Lung (tissue), 12 donors: ENCODE results near the gene BCAS3. TPM values are rescaled to one million over a fixed set of nuclear protein-coding genes. Genes with fewer than 3 reads are reported as not detected.

Experiments used
- ATAC-seq: fragments of 200-7000 bp; cut with Tn5 transposase; one replicate; pipeline ENCODE4 v1.9.1; 2020; ENCODE audit warnings: moderate number of reproducible peaks; ENCODE audit not compliant: insufficient read depth, low FRiP score
- DNase-seq, 3 donors: peaks; one replicate each; pipeline ENCODE4 v3.0.0-alpha.2; 2013 to 2017
- H3K27ac ChIP-seq, 2 donors: one replicate each; pipeline ENCODE4 v1.5.1; 2013; ENCODE audit warnings: mild to moderate bottlenecking in 2 of 2, moderate library complexity in 2 of 2, control low read depth in 1 of 2, inconsistent platforms in 1 of 2, low read depth in 1 of 2, low read length in 1 of 2
- H3K27me3 ChIP-seq, 3 donors: one replicate each; pipeline ENCODE4 v1.5.1; 2013; ENCODE audit warnings: low read length in 2 of 3; ENCODE audit not compliant: control insufficient read depth in 3 of 3, insufficient read depth in 3 of 3
- H3K36me3 ChIP-seq, 4 donors: one replicate each; pipeline ENCODE4 v1.5.1; 2013; ENCODE audit warnings: low read length in 4 of 4, mild to moderate bottlenecking in 1 of 4, moderate library complexity in 1 of 4; ENCODE audit not compliant: control insufficient read depth in 4 of 4, insufficient read depth in 4 of 4
- H3K4me1 ChIP-seq, 5 donors: one replicate each; pipeline ENCODE4 v1.5.1; 2013; ENCODE audit warnings: low read length in 5 of 5, mild to moderate bottlenecking in 2 of 5, moderate library complexity in 1 of 5; ENCODE audit not compliant: control insufficient read depth in 5 of 5, insufficient read depth in 5 of 5
- H3K4me3 ChIP-seq: one replicate; pipeline ENCODE4 v1.5.1; 2013; ENCODE audit warnings: mild to moderate bottlenecking, control low read depth, moderate library complexity
- H3K9ac ChIP-seq, 2 donors: one replicate each; pipeline ENCODE4 v1.5.1; 2013; ENCODE audit warnings: low read length in 2 of 2, control low read depth in 1 of 2; ENCODE audit not compliant: insufficient read depth in 1 of 2
- H3K9me3 ChIP-seq, 4 donors: one replicate each; pipeline ENCODE4 v1.5.1; 2013; ENCODE audit warnings: low read length in 3 of 4, mild to moderate bottlenecking in 1 of 4, moderate library complexity in 1 of 4; ENCODE audit not compliant: control insufficient read depth in 4 of 4, insufficient read depth in 3 of 4
- CTCF ChIP-seq: IDR thresholded peaks from 2 replicates; pipeline ENCODE4 v1.5.1; 2012; ENCODE audit warnings: mild to moderate bottlenecking; ENCODE audit errors: control extremely low read depth, extremely low read depth
- WGBS, 2 donors: extraction: QIAGEN DNeasy Blood & Tissue Kit; methylation state at CpG; one replicate each; pipeline ENCODE4 v1.1.7; 2013; 5-methylcytosine and 5-hydroxymethylcytosine counted together
- polyA plus RNA-seq, 2 donors: library from polyadenylated mRNA; stranded (reverse); fragments of 200-250 nt; gene quantifications; one replicate each; pipeline ENCODE4 v1.2.1, GENCODE V29; 2013
- total RNA-seq, 2 donors: library from RNA; depleted of rRNA in 1 of 2; stranded (reverse); fragments of >200 nt in 1 of 2; gene quantifications; one replicate each; pipeline ENCODE4 v1.2.1, GENCODE V29; 2014 to 2021
- donor health status: control.
- donor health status: control.
- donor health status: Bipolar disorder and iron deficiency.
- donor health status: healthy.
- donor health status: DM: yes; HTN: yes; CAD: no.

The BCAS3 gene
- total and polyA plus RNA-seq, 4 donors: 4.0 to 101 (median 20.3) TPM

- Histone ChIP-seq H3K27me3 (no peaks in the 10 kb centered on the region), H3K36me3 (no peaks in the 10 kb centered on the region), H3K4me3 (no peak overlapping the region), H3K4me1 (peaks cover 0 to 4% (median 2%) of the 10 kb centered on the region in 5 donors), H3K9me3 (no peaks in the 10 kb centered on the region), H3K27ac (no peak overlapping the region), H3K9ac (no peak overlapping the region)
- no peak for ATAC-seq
- DNase-seq: no peak
- TF ChIP-seq CTCF: no peak
These were observed 550.2 kb downstream of the BCAS3 start for GRCh38 chr17:61227866-61228265.

GRCh38 chr17:61230461-61230860 lies 552.8 kb downstream of the BCAS3 start:
- Histone ChIP-seq H3K27me3 (no peaks in the 10 kb centered on the region), H3K36me3 (no peaks in the 10 kb centered on the region), H3K9me3 (no peaks in the 10 kb centered on the region), H3K9ac (no peak overlapping the region), H3K27ac (no peak overlapping the region), H3K4me1 (peaks cover 2 to 17% (median 5%) of the 10 kb centered on the region in 5 donors), H3K4me3 (no peak overlapping the region)
- no peak for TF ChIP-seq CTCF
- WGBS, 2 donors: 94 to 99% methylated on average over 2 of the region's 2 CpGs
- ATAC-seq (no peak), DNase-seq (no peak)

DNA sequence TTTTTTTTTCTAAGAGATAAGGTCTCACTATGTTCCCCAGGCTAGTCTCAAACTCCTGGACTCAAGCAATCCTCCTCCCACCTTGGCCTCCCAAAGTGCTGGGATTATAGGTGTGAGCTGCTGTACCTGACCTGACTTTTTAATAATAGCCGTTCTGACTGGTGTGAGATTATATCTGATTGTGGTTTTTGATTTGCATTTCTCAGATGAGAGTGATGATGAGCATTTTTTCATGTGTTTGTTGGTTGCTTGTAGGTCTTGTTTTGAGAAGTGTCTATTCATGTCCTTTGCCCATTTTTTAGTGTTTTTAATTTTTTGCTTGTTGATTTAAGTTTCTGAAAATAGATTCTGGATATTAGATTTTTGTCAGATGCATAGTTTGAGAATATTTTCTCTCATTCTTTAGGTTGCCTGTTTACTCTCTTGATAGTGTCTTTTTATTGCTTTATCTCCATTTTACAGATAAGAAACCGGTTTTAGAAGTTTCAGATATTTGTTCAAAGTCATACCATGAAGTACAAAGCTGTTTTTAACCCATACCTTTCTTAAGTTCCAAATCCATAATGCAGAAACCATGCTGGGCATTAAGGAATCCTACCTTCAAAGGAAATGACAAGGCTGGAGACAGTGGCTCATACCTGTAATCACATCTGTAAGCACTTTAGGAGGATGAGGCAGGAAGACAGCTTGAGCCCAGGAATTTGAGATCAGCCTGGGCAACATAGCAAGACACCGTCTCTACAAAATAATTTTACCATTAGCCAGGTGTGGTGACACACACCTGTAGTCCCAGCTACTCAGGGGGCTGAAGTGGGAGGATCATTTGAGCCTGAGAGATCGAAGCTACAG lies 553.5 kb downstream of the BCAS3 start:
- Histone ChIP-seq H3K9me3 (no peaks in the 10 kb centered on the region), H3K4me1 (peaks cover 2 to 24% (median 12%) of the 10 kb centered on the region in 5 donors), H3K27me3 (no peaks in the 10 kb centered on the region), H3K9ac (no peak overlapping the region), H3K27ac (no peak overlapping the region), H3K36me3 (no peaks in the 10 kb centered on the region), H3K4me3 (no peak overlapping the region)
- DNase-seq (no peak), ATAC-seq (no peak)
- 84 to 87% methylated on average over 4 of the region's 4 CpGs for WGBS, 2 donors
- no peak for TF ChIP-seq CTCF
